Stimulated activated CD4-positive, alpha-beta T cell treated with anti-CD3 and anti-CD28 coated beads, Interleukin-1b, Interleukin-23, amount 100 ng/mL, for 1 hour (primary cell): Measurements from ENCODE around the gene SLC66A2.
"Not testable (repeated sequence)": the region's sequence is repeated elsewhere in the genome, so short reads cannot be mapped to it uniquely, and the experiment has no call there.

Experiments
- DNase-seq, 2 donors: peaks; one replicate each; pipeline ENCODE4 v3.0.0-alpha.2; 2020; ENCODE audit warnings: low read depth in 2 of 2

The SLC66A2 gene

GRCh38 chr18:79868811-79869541 is 82.5 kb downstream of the SLC66A2 start:
- DNase-seq = no peak

- no peak for DNase-seq
These were observed 83.2 kb downstream of the SLC66A2 start for GRCh38 chr18:79868168-79868784.

GRCh38 chr18:79867666-79868065 is 83.8 kb downstream of the SLC66A2 start:
- DNase-seq = no peak

GRCh38 chr18:79866889-79867574 is 84.4 kb downstream of the SLC66A2 start:
- no peak for DNase-seq

- not testable (repeated sequence) for DNase-seq
These were observed 85.5 kb downstream of the SLC66A2 start for GRCh38 chr18:79865951-79866350.

GRCh38 chr18:79864955-79865354 is 86.5 kb downstream of the SLC66A2 start:
- not testable (repeated sequence) for DNase-seq

- DNase-seq = no peak
These were observed 87.3 kb downstream of the SLC66A2 start for GRCh38 chr18:79864006-79864725.

- no peak for DNase-seq
These were observed 88.1 kb downstream of the SLC66A2 start for GRCh38 chr18:79863161-79864005.

- no peak for DNase-seq
These were observed 88.9 kb downstream of the SLC66A2 start for GRCh38 chr18:79862562-79862961.

- no peak for DNase-seq
These were observed 89.8 kb downstream of the SLC66A2 start for GRCh38 chr18:79861687-79862086.

- no peak for DNase-seq
These were observed 92.1 kb downstream of the SLC66A2 start for GRCh38 chr18:79859314-79859713.

- no peak for DNase-seq
These were observed 94.3 kb downstream of the SLC66A2 start for GRCh38 chr18:79857082-79857671.

- DNase-seq = no peak
These were observed 95.1 kb downstream of the SLC66A2 start for GRCh38 chr18:79856119-79857007.

GRCh38 chr18:79855147-79855933 is 96.1 kb downstream of the SLC66A2 start:
- DNase-seq = no peak

- no peak for DNase-seq
These were observed 97.5 kb downstream of the SLC66A2 start for GRCh38 chr18:79853993-79854364.

GRCh38 chr18:79853303-79853992 is 98.0 kb downstream of the SLC66A2 start:
- DNase-seq = no peak

GRCh38 chr18:79852561-79853302 is 98.7 kb downstream of the SLC66A2 start:
- DNase-seq = no peak
